ENCODE measurements around the gene CDC26.
"Not testable (repeated sequence)": the region's sequence is repeated elsewhere in the genome, so short reads cannot be mapped to it uniquely, and the experiment has no call there.

The CDC26 gene

GRCh38 chr9:113293285-113293878 is 18.0 kb upstream of the CDC26 start:
- no peak for DNase-seq

DNA sequence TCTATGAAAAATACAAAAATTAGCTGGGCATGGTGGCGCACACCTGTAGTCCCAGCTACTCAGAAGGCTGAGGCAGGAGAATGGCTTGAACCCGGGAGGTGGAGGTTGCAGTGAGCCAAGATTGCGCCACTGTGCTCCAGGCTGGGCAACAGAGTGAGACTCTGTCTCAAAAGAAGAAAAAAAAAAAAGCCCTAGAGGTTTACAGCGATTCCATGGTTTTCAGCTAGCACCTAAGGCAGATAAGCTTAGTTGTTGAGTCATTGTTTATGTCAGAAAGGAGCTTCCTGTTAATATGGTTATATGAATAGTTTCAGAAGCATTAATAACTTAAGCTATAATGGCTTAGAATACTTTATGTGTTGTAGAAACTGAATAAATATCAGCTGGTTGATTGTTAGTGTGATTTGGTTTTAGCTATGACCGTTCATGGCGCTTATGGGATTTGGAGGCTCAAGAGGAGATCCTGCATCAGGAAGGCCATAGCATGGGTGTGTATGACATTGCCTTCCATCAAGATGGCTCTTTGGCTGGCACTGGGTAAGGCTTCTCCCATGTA is 14.8 kb upstream of the CDC26 start:
- DNase-seq: no peak

DNA sequence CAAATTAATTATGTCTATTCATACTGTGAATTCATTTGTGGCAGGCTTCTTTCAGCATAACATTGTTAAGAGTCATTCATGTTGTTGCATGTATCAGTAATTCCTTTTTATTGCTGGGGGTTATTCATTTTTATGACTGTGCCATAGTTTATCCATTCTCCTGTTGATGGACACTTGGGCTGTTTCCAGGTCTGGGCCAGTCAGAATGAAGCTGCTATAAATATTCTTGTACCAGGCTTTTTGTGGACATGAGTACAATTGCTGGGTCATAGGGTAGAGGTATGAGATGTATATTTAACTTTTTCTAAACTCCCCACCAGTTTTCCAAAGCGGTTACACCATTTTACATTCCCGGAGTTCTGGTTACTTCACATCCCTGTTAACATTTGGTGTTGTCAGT is 13.7 kb upstream of the CDC26 start:
- no peak for DNase-seq

DNA sequence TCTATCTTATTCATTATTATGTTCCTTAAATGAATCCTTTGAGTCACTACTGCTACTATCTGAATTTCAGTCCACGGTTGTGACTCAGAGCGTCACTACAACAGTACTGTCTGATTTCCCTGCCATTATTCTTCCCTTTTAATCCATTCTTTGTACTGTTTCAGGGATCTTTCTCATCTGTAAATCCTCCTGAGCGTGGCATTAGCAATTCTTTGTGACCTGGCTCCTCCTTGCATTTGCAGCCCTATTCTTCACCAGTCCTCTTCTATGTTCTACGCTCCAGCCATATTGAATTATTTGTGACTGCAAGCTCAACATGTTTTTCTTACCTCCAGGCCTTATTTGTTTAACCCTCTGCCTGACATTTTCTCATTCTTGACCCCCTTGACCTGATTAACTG is 6.0 kb upstream of the CDC26 start:
- DNase-seq: no peak

- no peak for DNase-seq
These were observed 3.5 kb upstream of the CDC26 start for GRCh38 chr9:113278840-113279239.

DNA sequence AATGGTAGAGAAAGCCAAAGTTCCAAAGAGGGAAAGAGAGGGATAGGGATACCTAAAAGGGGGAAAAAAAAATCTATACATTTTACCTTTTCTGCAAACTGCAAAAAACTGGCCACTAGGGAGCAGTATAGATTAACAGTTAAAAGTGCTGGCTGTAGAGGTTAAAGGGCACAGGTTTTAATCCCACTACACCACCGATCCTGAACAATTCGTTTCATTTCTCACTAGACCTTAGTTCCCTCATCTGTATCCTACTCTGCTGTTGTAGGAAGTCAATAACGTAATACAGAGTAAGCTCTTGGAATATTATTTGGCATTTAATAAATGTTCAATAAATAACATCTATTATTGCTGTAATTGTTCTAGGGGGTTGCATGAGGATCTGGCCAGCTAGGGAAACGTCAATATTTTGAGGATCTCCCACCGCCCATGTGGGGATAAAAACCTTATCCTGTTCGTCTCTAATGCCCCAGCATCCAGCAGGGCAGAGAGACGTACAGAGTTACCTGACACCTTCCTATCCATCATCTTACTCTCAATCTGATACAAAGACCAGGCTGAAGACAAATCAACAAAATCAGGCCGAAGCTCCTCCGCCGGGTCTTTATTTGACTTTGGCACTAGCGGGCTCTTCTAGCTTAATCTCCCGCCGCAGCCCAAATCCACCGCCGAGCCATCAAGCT is 757 bp downstream of the CDC26 start:
- DNase-seq: no peak

DNA sequence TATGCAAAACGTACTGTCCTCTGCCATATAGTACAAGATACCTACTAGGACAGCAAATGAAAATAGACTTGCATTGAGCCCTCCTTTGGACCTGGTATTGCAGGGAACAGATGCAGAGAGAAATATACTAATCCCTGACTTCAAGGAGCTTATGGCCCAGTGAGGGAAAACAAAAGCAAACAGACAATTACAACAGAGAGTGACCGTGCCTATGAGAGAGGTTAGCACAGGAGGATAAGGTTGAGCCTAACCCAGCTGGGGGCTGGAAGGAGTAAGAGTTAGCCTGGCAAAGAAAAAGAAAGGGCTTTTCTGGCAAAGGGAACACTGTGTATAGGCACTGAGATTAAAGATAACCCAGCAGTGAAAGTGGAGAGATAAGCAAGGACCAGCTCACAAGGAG is 5.5 kb downstream of the CDC26 start:
- DNase-seq: no peak

DNA sequence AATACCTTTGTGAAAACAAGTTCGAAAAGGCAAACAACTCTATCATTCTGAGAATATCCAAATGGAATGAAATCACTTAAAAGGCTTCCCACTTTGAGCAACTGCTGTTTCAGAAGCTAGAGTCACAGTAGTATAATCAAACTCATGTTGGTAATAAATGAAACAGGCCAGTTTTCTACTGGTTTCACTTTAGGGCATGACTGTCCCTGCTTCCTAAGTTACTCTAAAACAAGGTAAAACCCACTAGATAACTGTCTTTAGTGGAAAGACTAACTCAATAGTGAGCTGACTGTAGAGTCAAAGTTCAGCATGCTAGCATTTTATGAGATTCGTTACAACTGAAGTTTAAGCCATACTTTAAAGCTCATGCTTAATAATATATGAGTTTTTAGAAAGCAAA is 6.0 kb downstream of the CDC26 start:
- no peak for DNase-seq

GRCh38 chr9:113267911-113268566 is 7.3 kb downstream of the CDC26 start:
- DNase-seq: no peak

DNA sequence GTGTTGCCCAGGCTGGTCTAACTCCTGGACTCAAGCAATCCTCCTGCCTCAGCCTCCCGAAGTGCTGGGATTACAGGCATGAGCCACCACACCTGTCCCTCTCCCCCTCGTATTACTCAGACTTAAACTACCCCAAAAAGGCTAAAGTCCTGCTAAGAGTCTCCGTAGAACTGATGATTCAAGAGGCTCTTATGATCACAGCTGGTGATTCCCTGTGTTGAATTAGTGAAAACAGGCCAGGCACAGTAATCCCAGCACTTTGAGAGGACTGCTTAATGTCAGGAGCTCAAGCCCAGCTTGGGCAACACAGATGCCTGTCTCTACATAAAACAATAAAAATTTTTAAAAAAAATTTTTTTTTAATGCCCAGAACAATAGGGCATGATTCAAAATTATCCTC is 9.2 kb downstream of the CDC26 start:
- DNase-seq: no peak

DNA sequence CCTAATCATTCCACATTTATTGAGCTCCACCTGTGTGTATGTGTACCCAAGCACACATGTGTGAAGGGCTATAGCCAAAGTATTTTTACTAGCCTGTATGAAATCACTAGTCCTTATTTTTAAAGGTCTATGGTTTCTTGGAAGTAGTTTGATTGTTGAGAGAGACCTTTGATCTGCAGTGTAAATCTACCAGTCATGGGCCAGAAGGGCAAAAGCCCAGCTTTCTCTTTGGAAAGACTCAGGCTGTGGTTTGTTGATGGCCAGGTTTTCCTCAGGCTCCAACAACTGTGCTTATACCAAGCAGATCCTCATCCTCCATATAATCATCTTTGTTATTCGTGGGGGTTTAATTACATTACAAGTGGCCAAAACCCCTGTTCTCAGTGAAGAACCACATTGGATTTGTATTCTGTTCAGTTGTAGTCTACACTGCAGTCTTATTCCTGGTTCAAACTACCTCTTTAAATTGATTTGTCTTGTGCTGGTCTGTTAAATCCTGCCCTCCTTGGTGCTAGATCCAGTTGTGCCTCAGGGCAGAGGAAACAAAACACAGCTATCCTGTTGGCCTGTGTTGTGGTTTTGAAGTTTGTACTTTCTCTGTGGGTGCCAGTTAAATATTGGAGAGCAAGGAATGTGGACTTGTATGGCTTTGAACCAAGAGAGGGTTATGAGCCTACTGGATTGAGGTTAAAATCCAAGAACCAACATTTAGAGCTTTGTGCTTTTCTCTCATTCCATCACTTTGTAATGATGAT is 13.3 kb downstream of the CDC26 start:
- no peak for DNase-seq

- DNase-seq: no peak
These were observed 17.1 kb downstream of the CDC26 start for GRCh38 chr9:113258282-113258681.

- no peak for DNase-seq
These were observed 17.5 kb downstream of the CDC26 start for GRCh38 chr9:113257863-113258262.

GRCh38 chr9:113255438-113255837 is 19.9 kb downstream of the CDC26 start:
- no peak for DNase-seq

DNA sequence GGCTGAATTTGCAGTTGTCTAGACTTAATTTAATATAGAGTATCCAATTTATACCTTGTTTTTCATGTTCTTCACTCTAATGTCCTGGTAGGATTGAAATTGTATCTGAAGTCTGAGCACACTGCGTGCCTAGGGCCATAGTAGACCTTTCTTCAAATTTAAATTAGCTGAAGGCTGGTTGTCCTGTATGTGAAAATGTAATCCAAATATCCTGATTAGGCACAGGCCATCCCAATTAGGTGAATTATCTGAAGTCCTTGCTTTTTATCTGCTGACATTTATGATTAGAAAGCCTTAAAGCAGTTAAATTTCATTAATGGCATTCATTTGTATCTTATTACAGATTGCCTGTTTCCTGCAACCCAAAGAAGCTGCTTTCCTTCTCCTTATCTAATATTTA is 20.4 kb downstream of the CDC26 start:
- no peak for DNase-seq

- DNase-seq: no peak
These were observed 24.6 kb downstream of the CDC26 start for GRCh38 chr9:113250807-113251206.

DNA sequence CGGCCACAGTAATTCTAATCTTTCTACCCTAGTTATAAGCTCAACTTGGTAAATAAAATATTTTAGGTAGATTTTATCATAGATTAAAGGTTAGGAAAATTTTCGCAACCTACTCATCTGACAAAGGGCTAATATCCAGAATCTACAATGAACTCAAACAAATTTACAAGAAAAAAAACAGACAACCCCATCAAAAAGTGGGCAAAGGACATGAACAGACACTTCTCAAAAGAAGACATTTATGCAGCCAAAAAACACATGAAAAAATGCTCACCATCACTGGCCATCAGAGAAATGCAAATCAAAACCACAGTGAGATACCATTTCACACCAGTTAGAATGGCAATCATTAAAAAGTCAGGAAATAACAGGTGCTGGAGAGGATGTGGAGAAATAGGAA is 25.7 kb downstream of the CDC26 start:
- not testable (repeated sequence) for DNase-seq

DNA sequence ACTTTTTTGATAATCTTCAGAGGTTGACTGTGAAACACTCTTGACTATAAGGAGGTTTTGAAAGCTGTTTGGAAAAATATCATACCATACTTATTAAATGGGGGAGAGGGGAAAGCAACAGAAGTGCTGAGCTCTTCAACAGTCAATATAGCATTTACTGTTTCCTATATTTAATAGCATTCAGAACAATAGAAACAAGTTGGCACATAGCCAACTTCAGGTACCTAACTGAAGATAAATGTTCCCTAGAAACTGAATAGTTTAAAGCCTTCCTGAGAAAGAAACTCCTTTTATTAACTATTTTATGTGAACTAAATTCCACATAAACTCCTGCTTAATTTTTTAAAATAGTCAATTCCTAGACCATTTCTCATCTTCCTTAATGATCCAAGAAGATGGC is 27.7 kb downstream of the CDC26 start:
- DNase-seq: no peak

GRCh38 chr9:113246928-113247327 is 28.4 kb downstream of the CDC26 start:
- no peak for DNase-seq

DNA sequence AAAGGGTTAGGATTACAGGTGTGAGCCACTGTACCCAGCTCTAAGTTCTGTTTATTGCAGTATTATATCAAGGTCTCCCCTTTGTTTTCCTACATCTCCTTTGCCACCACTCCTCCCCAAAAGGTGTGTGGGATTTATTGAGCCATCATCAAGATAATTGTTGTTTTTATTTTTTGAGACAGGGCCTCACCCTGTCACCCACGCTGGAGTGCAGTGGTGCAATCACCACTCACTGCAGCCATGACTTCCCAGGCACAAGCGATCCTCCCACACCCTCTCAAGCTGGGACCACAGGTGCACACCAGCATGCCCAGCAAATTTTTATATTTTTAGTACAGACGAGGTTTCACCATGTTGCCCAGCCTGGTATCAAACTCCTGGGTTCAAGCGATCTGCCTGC is 29.5 kb downstream of the CDC26 start:
- no peak for DNase-seq

DNA sequence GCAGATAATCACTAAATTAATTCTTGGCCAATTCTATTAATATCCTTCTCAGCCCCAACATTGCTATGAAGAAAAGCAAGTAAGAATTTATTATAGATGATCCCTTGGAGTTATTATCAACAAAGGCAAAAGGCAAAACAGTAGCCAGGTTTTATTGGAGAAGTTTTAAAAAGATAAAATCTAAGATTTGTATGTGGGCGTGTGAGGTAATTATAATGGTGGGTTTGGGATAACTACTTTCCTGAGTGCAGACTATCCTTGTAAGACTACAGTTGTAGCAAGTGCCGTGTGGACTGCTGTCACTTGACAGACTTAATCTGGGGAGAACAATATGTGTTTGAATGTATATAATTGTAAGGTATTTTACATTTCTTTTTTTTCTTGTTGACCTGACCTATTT is 30.8 kb downstream of the CDC26 start:
- DNase-seq: no peak

- DNase-seq: no peak
These were observed 34.2 kb downstream of the CDC26 start for GRCh38 chr9:113241161-113241560.

DNA sequence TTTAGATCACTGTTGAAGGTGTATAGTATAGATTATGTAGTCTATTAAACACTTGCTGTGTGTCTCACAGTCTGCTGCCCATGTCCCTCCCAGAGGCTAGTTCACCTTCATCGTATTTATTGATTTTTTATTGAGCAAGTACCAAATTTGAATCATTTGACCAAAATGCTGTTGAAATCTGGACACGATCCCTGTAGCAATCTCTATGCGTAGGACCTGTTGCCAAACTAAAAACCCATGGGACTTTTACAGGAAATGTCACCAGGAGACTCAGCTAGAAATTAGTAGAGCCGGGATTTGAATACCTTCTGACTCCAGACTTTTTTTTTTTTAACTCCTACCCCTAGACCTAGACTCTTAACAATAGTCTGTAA is 36.5 kb downstream of the CDC26 start:
- DNase-seq: no peak
